Pons (tissue), 1 donor: ENCODE data around the gene CSAD.
"Not testable (repeated sequence)": the region's sequence is repeated elsewhere in the genome, so short reads cannot be mapped to it uniquely, and the experiment has no call there.

Source experiments
- DNase-seq: peaks from one replicate; pipeline ENCODE4 v3.0.0-alpha.2; 2016; ENCODE audit warnings: low spot score

CSAD gene

GRCh38 chr12:53218551-53219291, 38.0 kb upstream of the CSAD start:
- no peak for DNase-seq

GRCh38 chr12:53217931-53218307, 37.2 kb upstream of the CSAD start:
- no peak for DNase-seq

GRCh38 chr12:53217051-53217930, 36.6 kb upstream of the CSAD start:
- DNase-seq: no peak

- no peak for DNase-seq
Measured at GRCh38 chr12:53215497-53215896, 34.8 kb upstream of the CSAD start.

- no peak for DNase-seq
Measured at GRCh38 chr12:53214687-53215455, 34.1 kb upstream of the CSAD start.

- DNase-seq: no peak
Measured at GRCh38 chr12:53214221-53214620, 33.5 kb upstream of the CSAD start.

GRCh38 chr12:53213348-53213747, 32.6 kb upstream of the CSAD start:
- peak; percentile 68 for DNase-seq

GRCh38 chr12:53212931-53213330, 32.2 kb upstream of the CSAD start:
- no peak for DNase-seq

- DNase-seq: no peak
Measured at GRCh38 chr12:53211476-53212381, 31.0 kb upstream of the CSAD start.

GRCh38 chr12:53210843-53211242, 30.1 kb upstream of the CSAD start:
- no peak for DNase-seq

GRCh38 chr12:53208877-53209463, 28.2 kb upstream of the CSAD start:
- no peak for DNase-seq

GRCh38 chr12:53208435-53208834, 27.7 kb upstream of the CSAD start:
- DNase-seq: no peak

GRCh38 chr12:53207042-53207441, 26.3 kb upstream of the CSAD start, which contains the start of gene ITGB7:
Gene ITGB7 (minus strand): TSS chr12:53207251. CDS start chr12:53200443, 6,808 bp downstream.
- DNase-seq: no peak

GRCh38 chr12:53205747-53206419, 25.2 kb upstream of the CSAD start:
- no peak for DNase-seq

GRCh38 chr12:53204351-53204750, 23.6 kb upstream of the CSAD start:
- no peak for DNase-seq

GRCh38 chr12:53202316-53202715, 21.6 kb upstream of the CSAD start:
- not testable (repeated sequence) for DNase-seq

GRCh38 chr12:53201639-53202038, 20.9 kb upstream of the CSAD start:
- no peak for DNase-seq

- DNase-seq: no peak
Measured at GRCh38 chr12:53201177-53201541, 20.4 kb upstream of the CSAD start.

GRCh38 chr12:53200458-53201176, 19.9 kb upstream of the CSAD start:
- DNase-seq: no peak

- no peak for DNase-seq
Measured at GRCh38 chr12:53200107-53200457, 19.4 kb upstream of the CSAD start.
